ENCODE results near the gene TRIM71.
"Not testable (repeated sequence)": the region's sequence is repeated elsewhere in the genome, so short reads cannot be mapped to it uniquely, and the experiment has no call there.

TRIM71 gene

GRCh38 chr3:32820430-32820829 is 2.6 kb downstream of the TRIM71 start:
- no peak for DNase-seq

GRCh38 chr3:32820971-32821685 is 3.3 kb downstream of the TRIM71 start:
- no peak for DNase-seq

GRCh38 chr3:32821686-32822296 is 4.0 kb downstream of the TRIM71 start:
- DNase-seq = no peak

GRCh38 chr3:32822609-32823498 is 5.1 kb downstream of the TRIM71 start:
- DNase-seq = no peak

GRCh38 chr3:32823641-32824184 is 5.9 kb downstream of the TRIM71 start:
- DNase-seq = not testable (repeated sequence)

GRCh38 chr3:32825601-32826375 is 8.0 kb downstream of the TRIM71 start:
- no peak for DNase-seq

- no peak for DNase-seq
These were observed 13.3 kb downstream of the TRIM71 start for GRCh38 chr3:32831062-32831461.

GRCh38 chr3:32831791-32832190 is 14.0 kb downstream of the TRIM71 start:
- DNase-seq = no peak

GRCh38 chr3:32832193-32832592 is 14.4 kb downstream of the TRIM71 start:
- DNase-seq = no peak

GRCh38 chr3:32835049-32835371 is 17.2 kb downstream of the TRIM71 start:
- no peak for DNase-seq

GRCh38 chr3:32835961-32836360 is 18.2 kb downstream of the TRIM71 start:
- no peak for DNase-seq

GRCh38 chr3:32836601-32837000 is 18.8 kb downstream of the TRIM71 start:
- no peak for DNase-seq

GRCh38 chr3:32837366-32837765 is 19.6 kb downstream of the TRIM71 start:
- no peak for DNase-seq

- no peak for DNase-seq
These were observed 20.0 kb downstream of the TRIM71 start for GRCh38 chr3:32837789-32838188.

GRCh38 chr3:32839714-32840085 is 21.9 kb downstream of the TRIM71 start:
- DNase-seq = no peak

- no peak for DNase-seq
These were observed 22.5 kb downstream of the TRIM71 start for GRCh38 chr3:32840086-32840841.

- DNase-seq = no peak
These were observed 23.5 kb downstream of the TRIM71 start for GRCh38 chr3:32841341-32841740.

- DNase-seq = no peak
These were observed 24.2 kb downstream of the TRIM71 start for GRCh38 chr3:32841867-32842470.

- DNase-seq = no peak
These were observed 24.7 kb downstream of the TRIM71 start for GRCh38 chr3:32842531-32842931.

- no peak for DNase-seq
These were observed 25.2 kb downstream of the TRIM71 start for GRCh38 chr3:32842987-32843386.

- DNase-seq = no peak
These were observed 25.9 kb downstream of the TRIM71 start for GRCh38 chr3:32843510-32844321.
